Activated T-cell treated with anti-CD3 and anti-CD28 coated beads, Interleukin-2, amount 50 U/mL, for 72 hours (primary cell): ENCODE results near the gene SNPH. TPM values are rescaled to one million over a fixed set of nuclear protein-coding genes. Genes with fewer than 3 reads are reported as not detected.

ENCODE experiments used
- ATAC-seq, 2 donors: fragments of 150-1000 bp; cut with Tn5 transposase; replicated peaks in 1 of 2; 2 replicates each; pipeline ENCODE4 v1.10.0; 2021; ENCODE audit warnings: moderate library complexity in 2 of 2, mild to moderate bottlenecking in 1 of 2
- DNase-seq, 2 donors: peaks; one replicate each; pipeline ENCODE4 v3.0.0; 2021 to 2022; ENCODE audit warnings: mixed read lengths in 1 of 2
- H3K27ac Mint-ChIP-seq: one replicate; pipeline ENCODE4 v1.8.0; 2022; ENCODE audit warnings: mild to moderate bottlenecking, moderate library complexity, mixed read lengths
- H3K27me3 Mint-ChIP-seq: one replicate; pipeline ENCODE4 v1.8.0; 2022; ENCODE audit warnings: low read depth, mixed read lengths
- H3K36me3 Mint-ChIP-seq, 2 donors: one replicate each; pipeline ENCODE4 v1.8.0; 2022; ENCODE audit warnings: mixed read lengths in 2 of 2, mild to moderate bottlenecking in 1 of 2; ENCODE audit not compliant: insufficient read depth in 2 of 2
- H3K4me1 Mint-ChIP-seq: one replicate; pipeline ENCODE4 v1.8.0; 2022; ENCODE audit warnings: low read depth, mixed read lengths
- H3K4me3 Mint-ChIP-seq, 2 donors: one replicate each; pipeline ENCODE4 v1.8.0; 2022; ENCODE audit warnings: mild to moderate bottlenecking in 2 of 2, mixed read lengths in 2 of 2, moderate library complexity in 2 of 2
- H3K9me3 Mint-ChIP-seq, 2 donors: one replicate each; pipeline ENCODE4 v1.8.0; 2022; ENCODE audit warnings: mixed read lengths in 2 of 2
- total RNA-seq, 2 donors: library from RNA; stranded (reverse); gene quantifications; one replicate each; pipeline ENCODE4 v1.2.3, GENCODE V29; 2022

SNPH gene
- total RNA-seq, 2 donors from 2014 or later: 7.1 to 7.8 TPM

GRCh38 chr20:1286267-1287024 is 20.4 kb downstream of the SNPH start:
- H3K27me3 Mint-ChIP-seq: no peaks in the 10 kb centered on the region
- DNase-seq: no peak
- H3K27ac Mint-ChIP-seq: peak overlapping the region; percentile 66
- no peaks in the 10 kb centered on the region for H3K9me3 Mint-ChIP-seq
- H3K4me3 Mint-ChIP-seq: peak overlapping the region; percentile 85 to 90
- peak; percentile 23 to 35 for ATAC-seq
- peaks cover 52% of the 10 kb centered on the region for H3K4me1 Mint-ChIP-seq
- no peaks in the 10 kb centered on the region for H3K36me3 Mint-ChIP-seq

- H3K36me3 Mint-ChIP-seq: no peaks in the 10 kb centered on the region
- H3K4me1 Mint-ChIP-seq: peaks cover 49% of the 10 kb centered on the region
- H3K4me3 Mint-ChIP-seq: peak overlapping the region; percentile 85 to 90
- H3K27ac Mint-ChIP-seq: peak overlapping the region; percentile 89
- no peaks in the 10 kb centered on the region for H3K27me3 Mint-ChIP-seq
- no peak for DNase-seq
- H3K9me3 Mint-ChIP-seq: no peaks in the 10 kb centered on the region
- peak; percentile 80 to 87 for ATAC-seq
Measured at GRCh38 chr20:1287306-1287705, 21.2 kb downstream of the SNPH start.

GRCh38 chr20:1287787-1288569 is 21.9 kb downstream of the SNPH start:
- no peak for DNase-seq
- H3K9me3 Mint-ChIP-seq: no peaks in the 10 kb centered on the region
- peaks cover 44% of the 10 kb centered on the region for H3K4me1 Mint-ChIP-seq
- no peaks in the 10 kb centered on the region for H3K27me3 Mint-ChIP-seq
- no peak for ATAC-seq
- peak overlapping the region in 1 of 2 donors; percentile 85 for H3K4me3 Mint-ChIP-seq
- no peak overlapping the region for H3K27ac Mint-ChIP-seq
- H3K36me3 Mint-ChIP-seq: no peaks in the 10 kb centered on the region

- DNase-seq: no peak
- Mint-ChIP-seq H3K4me3 (no peak overlapping the region), H3K36me3 (no peaks in the 10 kb centered on the region), H3K27ac (no peak overlapping the region), H3K4me1 (peaks cover 16% of the 10 kb centered on the region), H3K9me3 (no peaks in the 10 kb centered on the region), H3K27me3 (no peaks in the 10 kb centered on the region)
- ATAC-seq: no peak
Measured at GRCh38 chr20:1291191-1291741, 25.2 kb downstream of the SNPH start.

- Mint-ChIP-seq H3K9me3 (no peaks in the 10 kb centered on the region), H3K27me3 (no peaks in the 10 kb centered on the region), H3K4me1 (peaks cover 2% of the 10 kb centered on the region), H3K4me3 (no peak overlapping the region), H3K27ac (no peak overlapping the region), H3K36me3 (no peaks in the 10 kb centered on the region)
- no peak for DNase-seq
- no peak for ATAC-seq
Measured at GRCh38 chr20:1292620-1293019, 26.5 kb downstream of the SNPH start.

GRCh38 chr20:1293641-1294379 is 27.7 kb downstream of the SNPH start:
- ATAC-seq: no peak
- Mint-ChIP-seq H3K4me3 (no peak overlapping the region), H3K36me3 (no peaks in the 10 kb centered on the region), H3K4me1 (no peaks in the 10 kb centered on the region), H3K27me3 (no peaks in the 10 kb centered on the region), H3K27ac (no peak overlapping the region), H3K9me3 (no peaks in the 10 kb centered on the region)
- DNase-seq: no peak

GRCh38 chr20:1294497-1294896 is 28.4 kb downstream of the SNPH start:
- Mint-ChIP-seq H3K9me3 (no peaks in the 10 kb centered on the region), H3K27ac (no peak overlapping the region), H3K36me3 (no peaks in the 10 kb centered on the region), H3K27me3 (no peaks in the 10 kb centered on the region), H3K4me1 (peaks cover 1% of the 10 kb centered on the region), H3K4me3 (no peak overlapping the region)
- ATAC-seq: no peak
- DNase-seq: no peak

GRCh38 chr20:1295276-1295930 is 29.3 kb downstream of the SNPH start:
- no peak for ATAC-seq
- H3K36me3 Mint-ChIP-seq: no peaks in the 10 kb centered on the region
- no peaks in the 10 kb centered on the region for H3K27me3 Mint-ChIP-seq
- no peaks in the 10 kb centered on the region for H3K9me3 Mint-ChIP-seq
- no peak overlapping the region for H3K4me3 Mint-ChIP-seq
- no peak overlapping the region for H3K27ac Mint-ChIP-seq
- peaks cover 7% of the 10 kb centered on the region for H3K4me1 Mint-ChIP-seq
- DNase-seq: no peak

GRCh38 chr20:1296117-1296610 is 30.1 kb downstream of the SNPH start:
- Mint-ChIP-seq H3K9me3 (no peaks in the 10 kb centered on the region), H3K4me3 (no peak overlapping the region), H3K27ac (no peak overlapping the region), H3K36me3 (no peaks in the 10 kb centered on the region), H3K27me3 (no peaks in the 10 kb centered on the region), H3K4me1 (peaks cover 15% of the 10 kb centered on the region)
- ATAC-seq (no peak), DNase-seq (no peak)

GRCh38 chr20:1296922-1297321 is 30.8 kb downstream of the SNPH start:
- H3K4me3 Mint-ChIP-seq: no peak overlapping the region
- no peaks in the 10 kb centered on the region for H3K36me3 Mint-ChIP-seq
- H3K4me1 Mint-ChIP-seq: peaks cover 20% of the 10 kb centered on the region
- H3K27me3 Mint-ChIP-seq: no peaks in the 10 kb centered on the region
- no peaks in the 10 kb centered on the region for H3K9me3 Mint-ChIP-seq
- DNase-seq: no peak
- no peak overlapping the region for H3K27ac Mint-ChIP-seq
- no peak for ATAC-seq

- Mint-ChIP-seq H3K4me3 (no peak overlapping the region), H3K27me3 (no peaks in the 10 kb centered on the region), H3K36me3 (no peaks in the 10 kb centered on the region), H3K4me1 (peaks cover 20% of the 10 kb centered on the region), H3K27ac (no peak overlapping the region), H3K9me3 (no peaks in the 10 kb centered on the region)
- ATAC-seq: no peak
- no peak for DNase-seq
Measured at GRCh38 chr20:1297486-1297885, 31.4 kb downstream of the SNPH start.

- Mint-ChIP-seq H3K27ac (no peak overlapping the region), H3K4me3 (no peak overlapping the region), H3K27me3 (no peaks in the 10 kb centered on the region), H3K36me3 (no peaks in the 10 kb centered on the region), H3K9me3 (no peaks in the 10 kb centered on the region), H3K4me1 (peaks cover 20% of the 10 kb centered on the region)
- DNase-seq (no peak), ATAC-seq (no peak)
Measured at GRCh38 chr20:1298166-1298565, 32.1 kb downstream of the SNPH start.
